Upper lobe of left lung (tissue), 4 donors: Measurements from ENCODE around the gene MYH4.

Source experiments
- EP300 ChIP-seq, 4 donors: sonication (generic); formaldehyde crosslinking; IDR thresholded peaks; one replicate each; pipeline ENCODE4 v1.5.1; 2017; ENCODE audit warnings: antibody characterized with exemption in 4 of 4, control low read depth in 2 of 4
- POLR2A ChIP-seq, 4 donors: fragments of 450-650 bp; IDR thresholded peaks; one replicate each; pipeline ENCODE4 v1.5.1; 2016 to 2017; ENCODE audit warnings: antibody characterized with exemption in 4 of 4, mild to moderate bottlenecking in 2 of 4
- POLR2AphosphoS5 ChIP-seq, 2 donors: sonication (generic); formaldehyde crosslinking; IDR thresholded peaks; one replicate each; pipeline ENCODE4 v1.5.1; 2017; ENCODE audit warnings: antibody characterized with exemption in 2 of 2
- TF ChIP-seq, protein P1 (sequence below), 6 experiments: fragments of 450-650 bp in 4 of 6; fragments of 200-600 bp in 2 of 6; sonication (generic) in 2 of 6; IDR thresholded peaks; one replicate each; pipeline ENCODE4 v1.5.1; 2016 to 2019; ENCODE audit warnings: antibody characterized with exemption in 6 of 6

DNA sequence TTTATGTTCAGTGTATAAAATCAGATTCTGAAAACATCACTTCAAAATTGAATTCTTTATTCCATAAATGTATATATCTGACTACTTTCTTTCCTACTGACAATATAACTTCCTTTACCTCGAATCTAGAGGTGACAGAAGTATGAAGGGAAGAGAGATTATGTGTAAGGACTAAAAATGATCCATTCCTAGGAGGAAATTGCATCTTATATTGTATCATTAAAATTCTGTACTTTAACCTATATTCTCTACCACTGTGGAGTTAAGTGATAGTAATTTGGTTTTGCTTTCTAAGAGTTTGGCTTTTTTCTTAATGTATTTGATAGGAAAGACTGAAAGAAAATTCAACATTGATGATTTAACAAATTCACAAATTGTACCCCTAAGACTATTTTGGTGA, 11.4 kb downstream of the MYH4 start:
- no peak for TF ChIP-seq POLR2A (IDR thresholded peaks at IDR 0.05)
- TF ChIP-seq, protein P1, sequence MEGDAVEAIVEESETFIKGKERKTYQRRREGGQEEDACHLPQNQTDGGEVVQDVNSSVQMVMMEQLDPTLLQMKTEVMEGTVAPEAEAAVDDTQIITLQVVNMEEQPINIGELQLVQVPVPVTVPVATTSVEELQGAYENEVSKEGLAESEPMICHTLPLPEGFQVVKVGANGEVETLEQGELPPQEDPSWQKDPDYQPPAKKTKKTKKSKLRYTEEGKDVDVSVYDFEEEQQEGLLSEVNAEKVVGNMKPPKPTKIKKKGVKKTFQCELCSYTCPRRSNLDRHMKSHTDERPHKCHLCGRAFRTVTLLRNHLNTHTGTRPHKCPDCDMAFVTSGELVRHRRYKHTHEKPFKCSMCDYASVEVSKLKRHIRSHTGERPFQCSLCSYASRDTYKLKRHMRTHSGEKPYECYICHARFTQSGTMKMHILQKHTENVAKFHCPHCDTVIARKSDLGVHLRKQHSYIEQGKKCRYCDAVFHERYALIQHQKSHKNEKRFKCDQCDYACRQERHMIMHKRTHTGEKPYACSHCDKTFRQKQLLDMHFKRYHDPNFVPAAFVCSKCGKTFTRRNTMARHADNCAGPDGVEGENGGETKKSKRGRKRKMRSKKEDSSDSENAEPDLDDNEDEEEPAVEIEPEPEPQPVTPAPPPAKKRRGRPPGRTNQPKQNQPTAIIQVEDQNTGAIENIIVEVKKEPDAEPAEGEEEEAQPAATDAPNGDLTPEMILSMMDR (IDR thresholded peaks at IDR 0.05) = no peak
- TF ChIP-seq EP300 (IDR thresholded peaks at IDR 0.05) = no peak
- no peak for TF ChIP-seq POLR2AphosphoS5 (IDR thresholded peaks at IDR 0.05)
